Central memory CD8-positive, alpha-beta T cell (primary cell): ENCODE data around the gene BAG2.

ENCODE experiments used
- ATAC-seq: fragments of 150-1000 bp; cut with Tn5 transposase; replicated peaks from 2 replicates; pipeline ENCODE4 v1.10.0; 2022; ENCODE audit warnings: mild to moderate bottlenecking, moderate FRiP score, moderate number of reproducible peaks; ENCODE audit not compliant: poor library complexity, severe bottlenecking; ENCODE audit errors: extremely low read depth
- DNase-seq, 2 donors: peaks; one replicate each; pipeline ENCODE4 v3.0.0; 2021; ENCODE audit warnings: low spot score in 2 of 2
- H3K27ac Mint-ChIP-seq: one replicate; pipeline ENCODE4 v1.8.0; 2022; ENCODE audit warnings: low read depth, mild to moderate bottlenecking, moderate library complexity, mixed read lengths
- H3K27me3 Mint-ChIP-seq: one replicate; pipeline ENCODE4 v1.8.0; 2022; ENCODE audit warnings: mixed read lengths
- H3K36me3 Mint-ChIP-seq: one replicate; pipeline ENCODE4 v1.8.0; 2022; ENCODE audit warnings: mild to moderate bottlenecking, moderate library complexity, mixed read lengths; ENCODE audit not compliant: insufficient read depth
- H3K4me1 Mint-ChIP-seq: one replicate; pipeline ENCODE4 v1.8.0; 2022; ENCODE audit warnings: mixed read lengths
- H3K4me3 Mint-ChIP-seq: one replicate; pipeline ENCODE4 v1.8.0; 2022; ENCODE audit warnings: mild to moderate bottlenecking, moderate library complexity, mixed read lengths
- H3K9me3 Mint-ChIP-seq: one replicate; pipeline ENCODE4 v1.8.0; 2022; ENCODE audit warnings: mixed read lengths

The BAG2 gene

GRCh38 chr6:57216235-57217101 lies 44.3 kb downstream of the BAG2 start:
- peaks cover 2% of the 10 kb centered on the region for H3K36me3 Mint-ChIP-seq
- H3K27me3 Mint-ChIP-seq = no peaks in the 10 kb centered on the region
- peak; percentile 32 for ATAC-seq
- H3K9me3 Mint-ChIP-seq = no peaks in the 10 kb centered on the region
- peaks cover 17% of the 10 kb centered on the region for H3K4me1 Mint-ChIP-seq
- no peak overlapping the region for H3K27ac Mint-ChIP-seq
- no peak for DNase-seq
- no peak overlapping the region for H3K4me3 Mint-ChIP-seq

- Mint-ChIP-seq H3K36me3 (peaks cover 6% of the 10 kb centered on the region), H3K27ac (no peak overlapping the region), H3K27me3 (no peaks in the 10 kb centered on the region), H3K9me3 (no peaks in the 10 kb centered on the region), H3K4me3 (no peak overlapping the region), H3K4me1 (peaks cover 22% of the 10 kb centered on the region)
- no peak for DNase-seq
- no peak for ATAC-seq
These were observed 45.1 kb downstream of the BAG2 start for GRCh38 chr6:57217270-57217669.

DNA sequence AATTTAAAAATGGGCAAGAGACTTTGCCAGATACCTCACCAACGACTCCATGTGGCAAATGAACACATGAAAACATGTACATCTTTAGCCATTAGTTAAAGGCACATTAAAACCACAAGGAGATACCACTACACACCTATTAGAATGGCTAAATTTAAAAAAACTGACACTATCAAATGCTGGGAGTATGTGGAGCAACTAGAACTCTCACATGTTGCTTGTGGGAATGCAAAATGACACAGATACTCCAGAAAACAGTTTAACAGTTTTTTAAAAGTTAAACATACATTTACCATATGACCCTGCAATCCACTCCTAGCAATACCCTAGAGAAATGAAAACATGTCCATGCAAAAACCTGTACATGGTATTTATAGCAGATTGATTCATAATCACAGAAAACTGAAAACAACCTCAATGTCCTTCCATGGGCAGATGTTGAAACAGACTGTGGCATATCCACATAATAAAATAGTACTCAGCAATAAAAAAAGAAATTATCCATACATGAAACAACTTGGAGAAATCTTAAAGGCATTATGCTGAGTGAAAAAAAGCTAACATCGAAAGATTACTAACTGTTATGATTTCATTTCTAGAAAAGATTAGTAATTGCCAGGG lies 48.1 kb downstream of the BAG2 start:
- Mint-ChIP-seq H3K9me3 (no peaks in the 10 kb centered on the region), H3K36me3 (peaks cover 9% of the 10 kb centered on the region), H3K4me3 (peak overlapping the region; percentile 37), H3K4me1 (peaks cover 10% of the 10 kb centered on the region), H3K27me3 (no peaks in the 10 kb centered on the region), H3K27ac (no peak overlapping the region)
- no peak for DNase-seq
- ATAC-seq = no peak

- Mint-ChIP-seq H3K27ac (peak overlapping the region; percentile 95), H3K36me3 (peaks cover 9% of the 10 kb centered on the region), H3K4me3 (peak overlapping the region; percentile 98), H3K9me3 (no peaks in the 10 kb centered on the region), H3K4me1 (peaks cover 10% of the 10 kb centered on the region), H3K27me3 (no peaks in the 10 kb centered on the region)
- DNase-seq (peak; percentile 19 to 28), ATAC-seq (peak; percentile 54)
These were observed 49.2 kb downstream of the BAG2 start for GRCh38 chr6:57221191-57221935.

DNA sequence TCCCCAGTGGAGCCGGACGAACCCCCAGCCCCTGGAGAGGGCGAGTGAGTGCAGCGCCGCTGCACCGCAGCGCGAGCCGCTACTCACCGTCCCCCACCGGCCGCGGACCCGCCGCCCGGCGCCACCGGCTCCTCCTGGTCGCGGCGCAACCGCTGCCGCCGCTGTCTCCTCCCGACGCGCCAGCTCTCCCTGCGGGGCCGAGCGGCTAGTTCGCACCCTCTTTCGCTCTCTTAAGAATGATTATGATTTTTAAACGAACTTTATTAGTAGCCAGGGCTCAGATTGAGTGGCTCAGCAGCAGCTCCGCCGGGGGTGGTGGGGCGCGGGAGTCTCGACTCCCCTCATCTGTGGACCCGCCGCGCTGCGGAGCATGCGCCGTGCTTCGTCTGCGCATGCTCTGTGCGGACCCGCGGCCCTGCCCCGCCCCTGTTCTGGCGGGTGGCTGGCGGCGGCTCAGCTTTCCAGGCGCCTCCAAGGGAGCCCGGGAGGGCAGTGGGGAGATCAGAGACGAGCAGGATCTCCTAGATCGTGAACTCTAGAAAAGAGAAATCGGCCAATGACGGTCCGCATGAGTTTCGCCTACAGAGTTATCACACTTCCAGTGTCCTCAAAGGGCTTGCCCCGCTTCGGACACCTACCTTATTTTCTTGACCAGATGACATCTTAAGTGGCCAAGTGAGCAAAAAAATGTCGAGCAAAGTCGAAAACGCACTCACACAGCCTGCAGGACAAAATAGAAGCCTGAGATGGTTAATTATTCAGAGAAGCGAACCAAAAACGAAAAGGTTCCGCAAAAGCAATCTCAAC lies 50.0 kb downstream of the BAG2 start, which contains the start of gene RAB23:
TSS of gene RAB23 (minus strand) at position 372 of the 807 bp plus-strand sequence. CDS start 11,927 bp downstream, outside the sequence.
- Mint-ChIP-seq H3K4me3 (peak within 1 kb of the TSS; percentile 98), H3K36me3 (peaks cover 9% of the 10 kb centered on the region), H3K27ac (peak within 1 kb of the TSS; percentile 95), H3K9me3 (no peaks in the 10 kb centered on the region), H3K27me3 (no peaks in the 10 kb centered on the region), H3K4me1 (peaks cover 10% of the 10 kb centered on the region)
- DNase-seq (peak; percentile 72 to 77), ATAC-seq (peak; percentile 85)

GRCh38 chr6:57222743-57223077 lies 50.6 kb downstream of the BAG2 start:
- ATAC-seq = no peak
- Mint-ChIP-seq H3K27me3 (no peaks in the 10 kb centered on the region), H3K4me3 (peak overlapping the region; percentile 98), H3K9me3 (no peaks in the 10 kb centered on the region), H3K36me3 (peaks cover 9% of the 10 kb centered on the region), H3K4me1 (peaks cover 10% of the 10 kb centered on the region), H3K27ac (no peak overlapping the region)
- no peak for DNase-seq

- ATAC-seq (no peak), DNase-seq (no peak)
- H3K4me1 Mint-ChIP-seq = peaks cover 10% of the 10 kb centered on the region
- peaks cover 9% of the 10 kb centered on the region for H3K36me3 Mint-ChIP-seq
- peaks cover 9% of the 10 kb centered on the region for H3K27me3 Mint-ChIP-seq
- no peak overlapping the region for H3K27ac Mint-ChIP-seq
- no peaks in the 10 kb centered on the region for H3K9me3 Mint-ChIP-seq
- no peak overlapping the region for H3K4me3 Mint-ChIP-seq
These were observed 52.8 kb downstream of the BAG2 start for GRCh38 chr6:57224769-57225515.

GRCh38 chr6:57226221-57226620 lies 54.1 kb downstream of the BAG2 start:
- no peak overlapping the region for H3K27ac Mint-ChIP-seq

More at GRCh38 chr6:57226221-57226620, 54.1 kb downstream of the BAG2 start:
- no peak for ATAC-seq
- Mint-ChIP-seq H3K36me3 (peaks cover 7% of the 10 kb centered on the region), H3K4me1 (peaks cover 7% of the 10 kb centered on the region), H3K4me3 (no peak overlapping the region), H3K9me3 (no peaks in the 10 kb centered on the region), H3K27me3 (peaks cover 20% of the 10 kb centered on the region)
- no peak for DNase-seq
